H1 (cell line): ENCODE measurements around the gene ANO9. TPM values are rescaled to one million over a fixed set of nuclear protein-coding genes. Genes with fewer than 3 reads are reported as not detected.

Experiments
- CTCF ChIA-PET: fragments of 300-600 bp; sonication (Branson Sonifier 250); formaldehyde crosslinking; loops from one replicate; lab custom pipeline; 2021; ENCODE audit not compliant: partially characterized antibody; lab: Charles Lee
- POLR2A ChIA-PET: fragments of 300-600 bp; sonication (Branson Sonifier 250); formaldehyde crosslinking; loops from one replicate; lab custom pipeline; 2021; ENCODE audit warnings: inconsistent platforms; ENCODE audit not compliant: partially characterized antibody; lab: Charles Lee
- DNase-seq, 2 experiments: peaks; one replicate each; pipeline versions ENCODE4 v3.0.0 to v3.0.0-alpha.2; 2010 to 2022; ENCODE audit warnings: low spot score in 2 of 2, low read depth in 1 of 2, mixed read lengths in 1 of 2
- FAIRE-seq: peaks from 2 replicates; lab custom pipeline; 2011; peaks lifted over from hg19 to GRCh38; lab: Jason Lieb, UNC
- H2AFZ ChIP-seq: 2 replicates; pipeline ENCODE4 v1.8.1; 2012; ENCODE audit warnings: low read length, inconsistent platforms
- H2AK5ac ChIP-seq: 2 replicates; pipeline ENCODE4 v1.6.1; 2013; ENCODE audit warnings: low read depth, low read length
- H2BK120ac ChIP-seq: replicated peaks from 2 replicates; pipeline ENCODE3; 2013; ENCODE audit warnings: low read depth, low read length, inconsistent platforms
- H2BK12ac ChIP-seq: 2 replicates; pipeline ENCODE4 v1.6.1; 2013; ENCODE audit warnings: low read depth, low read length
- H2BK15ac ChIP-seq: 2 replicates; pipeline ENCODE4 v1.6.1; 2013; ENCODE audit warnings: low read length
- H2BK20ac ChIP-seq: 2 replicates; pipeline ENCODE4 v1.6.1; 2013; ENCODE audit warnings: low read length
- H2BK5ac ChIP-seq: 2 replicates; pipeline ENCODE4 v1.6.1; 2013; ENCODE audit warnings: low read depth, low read length
- H3K14ac ChIP-seq: 2 replicates; pipeline ENCODE4 v1.6.1; 2013; ENCODE audit warnings: inconsistent platforms; ENCODE audit not compliant: insufficient read length
- H3K18ac ChIP-seq: 2 replicates; pipeline ENCODE4 v1.6.1; 2013; ENCODE audit warnings: low read length; ENCODE audit errors: extremely low read depth
- H3K23ac ChIP-seq: 2 replicates; pipeline ENCODE4 v1.6.1; 2013; ENCODE audit warnings: inconsistent platforms; ENCODE audit not compliant: insufficient read length
- H3K23me2 ChIP-seq: 2 replicates; pipeline ENCODE4 v1.6.1; 2013; ENCODE audit warnings: low read depth, low read length
- H3K27ac ChIP-seq: 2 replicates; pipeline ENCODE4 v1.6.1; 2011; ENCODE audit warnings: low read depth, low read length, inconsistent platforms
- H3K27me3 ChIP-seq, 4 experiments: replicated peaks in 1 of 4; 1 replicate in 1 of 4; 2 replicates in 3 of 4; pipeline versions ENCODE4 v1.6.1 to v1.8.1; 2011 to 2013; ENCODE audit warnings: low read length in 3 of 4, mild to moderate bottlenecking in 3 of 4, inconsistent platforms in 2 of 4, mixed read lengths in 2 of 4, moderate library complexity in 1 of 4; ENCODE audit not compliant: control insufficient read depth in 3 of 4, insufficient read depth in 3 of 4; ENCODE audit errors: extremely low read depth in 1 of 4
- H3K36me3 ChIP-seq, 4 experiments: 2 replicates each; pipeline versions ENCODE4 v1.6.1 to v1.8.1; 2011 to 2013; ENCODE audit warnings: mild to moderate bottlenecking in 4 of 4, low read length in 3 of 4, moderate library complexity in 2 of 4, control low read depth in 1 of 4, inconsistent platforms in 1 of 4; ENCODE audit not compliant: insufficient read depth in 4 of 4, control insufficient read depth in 2 of 4
- H3K4ac ChIP-seq: replicated peaks from 2 replicates; pipeline ENCODE3; 2013; ENCODE audit warnings: low read length, low read depth, mixed read lengths, inconsistent platforms; ENCODE audit not compliant: insufficient read length
- H3K4me1 ChIP-seq, 4 experiments: replicated peaks in 1 of 4; 1 replicate in 1 of 4; 2 replicates in 3 of 4; pipeline versions ENCODE4 v1.6.1 to v1.8.1; 2011 to 2013; ENCODE audit warnings: low read length in 3 of 4, inconsistent platforms in 2 of 4, mixed read lengths in 1 of 4; ENCODE audit not compliant: insufficient read depth in 4 of 4, control insufficient read depth in 3 of 4
- H3K4me2 ChIP-seq, 2 experiments: 2 replicates each; pipeline versions ENCODE4 v1.6.1 to v1.8.1; 2011 to 2013; ENCODE audit warnings: low read depth in 2 of 2, low read length in 2 of 2, control low read depth in 1 of 2, inconsistent platforms in 1 of 2, mild to moderate bottlenecking in 1 of 2; ENCODE audit not compliant: insufficient read depth in 1 of 2
- H3K4me3 ChIP-seq, 4 experiments: fragments of 200-600, 300-600 bp in 1 of 4; sonication (generic), shearing (Covaris generic), sonication (Bioruptor Twin) in 1 of 4; 2 replicates each; pipeline versions ENCODE4 v1.5.1 to v1.8.1; 2011 to 2016; ENCODE audit warnings: low read length in 4 of 4, low read depth in 3 of 4, control low read depth in 2 of 4, inconsistent platforms in 2 of 4, mild to moderate bottlenecking in 2 of 4, mixed read lengths in 1 of 4, moderate library complexity in 1 of 4; ENCODE audit not compliant: insufficient read depth in 2 of 4; ENCODE audit errors: extremely low read depth in 1 of 4
- H3K56ac ChIP-seq: replicated peaks from 2 replicates; pipeline ENCODE3; 2013; ENCODE audit warnings: low read depth, mild to moderate bottlenecking, mixed read lengths, low read length, inconsistent platforms; ENCODE audit not compliant: insufficient read length
- H3K79me1 ChIP-seq: 2 replicates; pipeline ENCODE4 v1.6.1; 2013; ENCODE audit warnings: low read depth, low read length, control low read depth
- H3K79me2 ChIP-seq, 2 experiments: 2 replicates each; pipeline versions ENCODE4 v1.6.1 to v1.8.1; 2012 to 2013; ENCODE audit warnings: low read length in 2 of 2, mild to moderate bottlenecking in 2 of 2, inconsistent platforms in 1 of 2; ENCODE audit not compliant: insufficient read depth in 2 of 2, control insufficient read depth in 1 of 2
- H3K9ac ChIP-seq, 4 experiments: replicated peaks in 1 of 4; 1 replicate in 1 of 4; 2 replicates in 3 of 4; pipeline versions ENCODE4 v1.6.1 to v1.8.1; 2011 to 2013; ENCODE audit warnings: low read depth in 3 of 4, low read length in 3 of 4, control low read depth in 2 of 4, mild to moderate bottlenecking in 2 of 4, moderate library complexity in 2 of 4, inconsistent platforms in 1 of 4; ENCODE audit errors: extremely low read depth in 1 of 4
- H3K9me3 ChIP-seq, 2 experiments: 2 replicates each; pipeline versions ENCODE4 v1.6.1 to v1.8.1; 2012 to 2013; ENCODE audit warnings: mild to moderate bottlenecking in 2 of 2, moderate library complexity in 2 of 2, control low read depth in 1 of 2, inconsistent platforms in 1 of 2, low read depth in 1 of 2, low read length in 1 of 2, mixed read lengths in 1 of 2; ENCODE audit not compliant: insufficient read depth in 2 of 2
- H4K20me1 ChIP-seq, 2 experiments: replicated peaks in 1 of 2; 2 replicates each; pipeline versions ENCODE3 to v1.8.1; 2011 to 2013; ENCODE audit warnings: inconsistent platforms in 2 of 2, low read length in 2 of 2, mild to moderate bottlenecking in 1 of 2; ENCODE audit not compliant: insufficient read depth in 2 of 2, control insufficient read depth in 1 of 2
- H4K5ac ChIP-seq: 2 replicates; pipeline ENCODE4 v1.6.1; 2013; ENCODE audit warnings: low read length, low read depth, mixed read lengths, inconsistent platforms; ENCODE audit not compliant: insufficient read length
- H4K8ac ChIP-seq: 2 replicates; pipeline ENCODE4 v1.8.0; 2013; ENCODE audit warnings: mild to moderate bottlenecking, moderate library complexity, low read length, inconsistent platforms; ENCODE audit not compliant: insufficient read depth; ENCODE audit errors: extremely low read depth
- H4K91ac ChIP-seq: replicated peaks from 2 replicates; pipeline ENCODE3; 2013; ENCODE audit warnings: low read length, mixed read lengths, inconsistent platforms; ENCODE audit not compliant: insufficient read length
- CBX5 ChIP-seq: fragments of 300-800, 300-1000 bp; sonication (generic); IDR thresholded peaks from 2 replicates; pipeline ENCODE4 v1.7.1; 2016; ENCODE audit warnings: antibody characterized with exemption, low read length, low read depth
- CREB1 ChIP-seq: IDR thresholded peaks from 2 replicates; pipeline ENCODE4 v1.6.1; 2012; ENCODE audit warnings: inconsistent platforms
- CTBP2 ChIP-seq: IDR thresholded peaks from 2 replicates; pipeline ENCODE4 v1.7.0; 2011; ENCODE audit warnings: borderline replicate concordance, mild to moderate bottlenecking, moderate library complexity, mixed read lengths, low read length; ENCODE audit not compliant: insufficient read depth, insufficient read length
- EGR1 ChIP-seq: IDR thresholded peaks from 2 replicates; pipeline ENCODE4 v1.6.1; 2011; ENCODE audit warnings: low read depth, low read length, borderline replicate concordance
- HDAC6 ChIP-seq: IDR thresholded peaks from one replicate; pipeline ENCODE4 v1.7.1; 2012; ENCODE audit warnings: low read depth, mild to moderate bottlenecking, inconsistent platforms, low read length, moderate library complexity
- NRF1 ChIP-seq: IDR thresholded peaks from 2 replicates; pipeline ENCODE4 v1.6.1; 2011; ENCODE audit warnings: mild to moderate bottlenecking, low read depth, low read length, improper control_type of control experiment
- RNF2 ChIP-seq: fragments of 200-900, 300-1000 bp; sonication (generic); IDR thresholded peaks from 2 replicates; pipeline ENCODE4 v1.7.1; 2016; ENCODE audit warnings: borderline replicate concordance, low read depth, mild to moderate bottlenecking, antibody characterized with exemption, low read length; ENCODE audit not compliant: poor library complexity, severe bottlenecking; ENCODE audit errors: missing control alignments
- TAF7 ChIP-seq: optimal IDR thresholded peaks from 2 replicates; pipeline ENCODE3; 2011; ENCODE audit warnings: low read depth, mild to moderate bottlenecking, inconsistent platforms, low read length, moderate library complexity, borderline replicate concordance
- TCF12 ChIP-seq: IDR thresholded peaks from 2 replicates; pipeline ENCODE4 v1.6.1; 2011; ENCODE audit warnings: low read depth, mild to moderate bottlenecking, low read length
- ZNF274 ChIP-seq: IDR thresholded peaks from 2 replicates; pipeline ENCODE4 v1.7.0; 2012; ENCODE audit warnings: low read length, borderline replicate concordance; ENCODE audit errors: extremely low read depth
- WGBS, 2 experiments: shearing (Covaris generic) in 1 of 2; methylation state at CpG; one replicate each; pipeline versions ENCODE4 v1.1.6 to v1.1.7; 2013 to 2015; ENCODE audit warnings: low lambda C conversion rate in 2 of 2, mixed read lengths in 2 of 2, inconsistent platforms in 1 of 2, low coverage in 1 of 2, missing lambda C conversion rate in 1 of 2; ENCODE audit not compliant: insufficient replicate concordance in 2 of 2, insufficient coverage in 1 of 2, insufficient read length in 1 of 2; ENCODE audit errors: extremely low coverage in 1 of 2, missing lambda C conversion rate in 1 of 2; 5-methylcytosine and 5-hydroxymethylcytosine counted together
- polyA plus RNA-seq, 7 experiments: library from polyadenylated mRNA; depleted of rRNA in 3 of 7; stranded (reverse) in 5 of 7; unstranded in 2 of 7; fragments of >200 nt in 5 of 7; fragments of 200-250 nt in 2 of 7; gene quantifications; 1 replicate in 5 of 7; 2 replicates in 1 of 7; 4 replicates in 1 of 7; pipeline versions ENCODE4 v1.2.1 to v1.2.3, GENCODE V29; 2011 to 2013; ENCODE audit warnings: missing spikeins in 2 of 7, mixed read lengths in 2 of 7
- total RNA-seq: library from RNA; stranded (reverse); fragmentation: NEBNext Ultra II Directional; extraction: Animal tissue kit (Norgen Biotek cat#: 25700); gene quantifications from 2 replicates; pipeline ENCODE4 v1.2.1, GENCODE V29; 2021

The ANO9 gene
- total and polyA plus RNA-seq, 2 of the 8 experiments (the other 6 are each of a cell fraction or from before 2014, with no cell fraction given), result 20.0 to 20.7 TPM

DNA sequence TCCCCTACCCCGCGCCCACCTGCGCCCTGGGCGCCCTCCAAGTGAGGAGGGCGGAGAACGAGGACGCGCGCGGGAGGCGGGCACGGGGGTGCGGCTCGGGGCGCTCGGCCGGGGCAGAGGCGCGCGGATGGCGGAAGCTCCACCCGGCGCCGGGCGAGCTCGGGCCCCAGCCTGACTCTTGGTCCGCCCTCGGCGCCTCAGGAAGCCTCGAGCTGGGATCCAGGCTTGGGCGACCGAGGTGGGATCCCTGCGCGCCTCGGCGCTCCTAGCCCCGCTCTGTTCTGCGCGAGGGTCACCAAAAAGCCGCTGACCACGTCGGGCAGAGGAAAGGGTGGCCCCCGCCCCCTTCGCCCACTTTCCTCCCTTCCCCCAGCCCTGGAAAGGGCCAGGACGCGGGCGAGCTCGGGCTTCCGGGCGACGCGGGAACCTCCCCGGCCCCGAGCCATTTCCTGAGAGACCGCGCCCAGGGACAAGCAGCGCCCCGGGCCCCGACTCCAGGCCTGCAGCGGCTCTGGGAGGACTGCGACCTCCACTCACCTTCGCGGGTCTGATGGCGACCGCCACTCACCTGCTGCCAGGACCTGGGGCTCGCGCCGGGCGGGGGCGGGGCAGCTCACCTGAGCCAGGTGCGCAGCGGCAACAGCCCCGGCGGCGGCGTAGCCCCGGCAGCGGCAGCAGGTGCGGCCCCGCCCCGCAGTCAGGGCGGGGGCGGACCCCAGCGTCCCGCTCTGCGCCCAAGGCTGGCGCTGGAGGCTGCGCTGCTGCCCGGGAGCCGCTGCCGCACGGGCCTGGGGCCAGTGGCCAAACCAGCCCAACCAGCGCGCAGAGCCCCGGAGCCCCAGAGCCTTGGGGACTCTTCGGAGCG lies 24.8 kb downstream of the ANO9 start:
- Histone ChIP-seq H3K18ac (peak overlapping the region; percentile 78), H3K27ac (peak overlapping the region; percentile 42; the same call in 1 of the 2 replicates), H3K79me1 (peaks cover 5% of the 10 kb centered on the region), H3K9ac (peak overlapping the region in 3 of 4 experiments; percentile 34 to 55 (median 55); a peak in 5 of 7 replicates), H3K4me1 (peaks cover 0 to 26% (median 16%) of the 10 kb centered on the region in 4 experiments; a peak in 6 of 7 replicates), H2AFZ (no peak overlapping the region), H4K8ac (peak overlapping the region; percentile 95), H3K23ac (no peak overlapping the region), H3K36me3 (no peaks in the 10 kb centered on the region; a peak in 1 of 8 replicates), H2BK12ac (0 out of 2 replicates have a peak overlapping the region, but pooled peaks have one; percentile 60), H2BK120ac (peak overlapping the region; percentile 22), H2BK20ac (no peak overlapping the region), H3K23me2 (peaks cover 9% of the 10 kb centered on the region; the same call in 1 of the 2 replicates), H3K9me3 (no peaks in the 10 kb centered on the region), H4K20me1 (peaks cover 5 to 7% of the 10 kb centered on the region in 2 experiments), H3K79me2 (peaks cover 0 to 19% of the 10 kb centered on the region in 2 experiments; a peak in 1 of 4 replicates), H4K5ac (peak overlapping the region; percentile 88), H4K91ac (peak overlapping the region; percentile 56), H3K4me2 (peak overlapping the region; percentile 68 to 87), H2AK5ac (no peak overlapping the region), H3K27me3 (peaks cover 0 to 13% (median 4%) of the 10 kb centered on the region in 4 experiments; a peak in 5 of 7 replicates), H3K56ac (peak overlapping the region; percentile 16), H2BK5ac (peak overlapping the region; percentile 66; the same call in 1 of the 2 replicates), H3K14ac (no peak overlapping the region), H3K4ac (peak overlapping the region; percentile 38), H3K4me3 (peak overlapping the region; percentile 54 to 92 (median 62)), H2BK15ac (no peak overlapping the region; the same call in 1 of the 2 replicates)
- POLR2A ChIA-PET, result interaction anchor here (0.6 to 5.5 kb wide), 21 partner anchors 10 to 137 kb away, joined by 3 to 41 read pairs (median 3); partner anchors contain the start of genes ANO9, B4GALNT4, HRAS and PTDSS2
- DNase-seq (peak; percentile 50 to 90), FAIRE-seq (no peak)
- 4% methylated on average over 60 of the region's 97 CpGs; no CpG with 5 or more reads in 1 of the 2 experiments for WGBS, 2 experiments
- CTCF ChIA-PET, result interaction anchor here (0.8 to 2.8 kb wide), 8 partner anchors 10 to 192 kb away, joined by 3 to 16 read pairs (median 4); partner anchors contain the start of gene PTDSS2
- TF ChIP-seq TAF7, result peak; percentile 44
- no peak for TF ChIP-seq CBX5
- TF ChIP-seq NRF1, result no peak
- no peak for TF ChIP-seq RNF2
- peak; percentile 88; the same call in 1 of the 2 replicates for TF ChIP-seq TCF12
- TF ChIP-seq HDAC6, result no peak
- TF ChIP-seq EGR1, result peak; percentile 95
- TF ChIP-seq CREB1, result peak; percentile 17
- TF ChIP-seq CTBP2, result no peak
- no peak for TF ChIP-seq ZNF274
